HepG2 (cell line): Measurements from ENCODE around the gene DLEC1. TPM values are rescaled to one million over a fixed set of nuclear protein-coding genes. Genes with fewer than 3 reads are reported as not detected.

Experiments used
- ATAC-seq: fragments of 200-7000 bp; cut with Tn5 transposase; 3 replicates; pipeline ENCODE4 v1.9.1; 2020; ENCODE audit warnings: mild to moderate bottlenecking, moderate library complexity
- BruUV-seq: library from RNA; stranded (reverse); fragments of 400-500 nt; replicated peaks from 2 replicates; lab custom pipeline; 2021; lab: Mats Ljungman, UMichigan
- CTCF ChIA-PET: fragments of 300-600 bp; formaldehyde crosslinking; extraction: SDS; loops from one replicate; lab custom pipeline; 2021; ENCODE audit warnings: low total read pairs, inconsistent platforms, low intra/inter-chr PET ratio; lab: Yijun Ruan, JAX
- POLR2A ChIA-PET: fragments of 350-600 bp; sonication (Branson Sonifier 250); formaldehyde crosslinking; loops from one replicate; lab custom pipeline; 2020; ENCODE audit warnings: antibody characterized with exemption, inconsistent platforms; lab: Yijun Ruan, JAX
- DNase-seq: peaks from one replicate; pipeline ENCODE4 v3.0.0-alpha.2; 2015; ENCODE audit warnings: low spot score
- FAIRE-seq: peaks from 3 replicates; lab custom pipeline; 2011; peaks lifted over from hg19 to GRCh38; lab: Jason Lieb, UNC
- H2AFZ ChIP-seq: one replicate; pipeline ENCODE4 v1.6.1; 2011; ENCODE audit warnings: low read length, inconsistent platforms
- H3K27ac ChIP-seq: fragments of 300-600 bp; 3 replicates; pipeline ENCODE4 v1.8.0; 2011; ENCODE audit warnings: mixed run types, mild to moderate bottlenecking, mixed read lengths, low read length, inconsistent platforms; ENCODE audit not compliant: insufficient read depth; ENCODE audit errors: extremely low read length
- H3K27me3 ChIP-seq, 2 experiments: fragments of 200-600 bp in 1 of 2; 2 replicates in 1 of 2; 3 replicates in 1 of 2; pipeline versions ENCODE4 v1.6.0 to v1.8.0; 2011; ENCODE audit warnings: low read length in 2 of 2, mild to moderate bottlenecking in 2 of 2, moderate library complexity in 2 of 2, inconsistent platforms in 1 of 2; ENCODE audit not compliant: insufficient read depth in 2 of 2, control insufficient read depth in 1 of 2
- H3K36me3 ChIP-seq, 2 experiments: fragments of 200-600 bp in 1 of 2; replicated peaks in 1 of 2; 2 replicates in 1 of 2; 3 replicates in 1 of 2; pipeline versions ENCODE4 v1.5.1 to v1.8.0; 2011; ENCODE audit warnings: low read length in 2 of 2, inconsistent platforms in 1 of 2; ENCODE audit not compliant: insufficient read depth in 2 of 2, control insufficient read depth in 1 of 2
- H3K4me1 ChIP-seq: 2 replicates; pipeline ENCODE4 v1.5.1; 2012; ENCODE audit warnings: low read length, inconsistent platforms; ENCODE audit not compliant: insufficient read depth
- H3K4me2 ChIP-seq: 2 replicates; pipeline ENCODE4 v1.6.0; 2011; ENCODE audit warnings: low read depth, low read length, inconsistent platforms
- H3K4me3 ChIP-seq, 3 experiments: fragments of 200-600 bp in 1 of 3; sonication (generic), shearing (Covaris generic) in 1 of 3; replicated peaks in 1 of 3; 2 replicates each; pipeline ENCODE4 v1.5.1; 2011 to 2016; ENCODE audit warnings: low read length in 3 of 3, inconsistent platforms in 2 of 3, low read depth in 2 of 3, mild to moderate bottlenecking in 2 of 3, control low read depth in 1 of 3, mixed read lengths in 1 of 3; ENCODE audit not compliant: insufficient read depth in 1 of 3
- H3K79me2 ChIP-seq: one replicate; pipeline ENCODE4 v1.6.1; 2011; ENCODE audit warnings: low read length, inconsistent platforms; ENCODE audit not compliant: insufficient read depth
- H3K9ac ChIP-seq: 2 replicates; pipeline ENCODE4 v1.6.0; 2011; ENCODE audit warnings: mild to moderate bottlenecking, low read depth, low read length, inconsistent platforms; ENCODE audit not compliant: insufficient read depth
- H3K9me3 ChIP-seq: 2 replicates; pipeline ENCODE4 v1.5.1; 2012; ENCODE audit warnings: mild to moderate bottlenecking, low read length
- H4K20me1 ChIP-seq: 2 replicates; pipeline ENCODE4 v1.6.0; 2011; ENCODE audit warnings: inconsistent platforms, mild to moderate bottlenecking, low read length, moderate library complexity; ENCODE audit not compliant: insufficient read depth
- BCL6 ChIP-seq: IDR thresholded peaks from 2 replicates; pipeline ENCODE4 v1.6.1; 2016; ENCODE audit warnings: missing genetic modification reagents, missing compliant biosample characterization
- FOXJ3 ChIP-seq: sonication (generic); formaldehyde crosslinking; IDR thresholded peaks from 2 replicates; pipeline ENCODE4 v1.4.0; 2020; ENCODE audit warnings: missing genetic modification reagents, mild to moderate bottlenecking, borderline replicate concordance
- FOXM1 ChIP-seq: sonication (generic); formaldehyde crosslinking; IDR thresholded peaks from 2 replicates; pipeline ENCODE4 v1.5.0; 2020; ENCODE audit warnings: missing genetic modification reagents
- KAT8 ChIP-seq: IDR thresholded peaks from 2 replicates; pipeline ENCODE4 v1.6.1; 2016; ENCODE audit warnings: missing genetic modification reagents, missing compliant biosample characterization
- MEIS2 ChIP-seq: sonication (generic); formaldehyde crosslinking; IDR thresholded peaks from 2 replicates; pipeline ENCODE4 v1.9.0; 2021; ENCODE audit warnings: mild to moderate bottlenecking, missing genetic modification reagents
- RBFOX2 ChIP-seq: fragments of 200-400 bp; formaldehyde crosslinking; IDR thresholded peaks from 2 replicates; pipeline ENCODE4 v1.6.1; 2017; ENCODE audit warnings: low read depth, mild to moderate bottlenecking, low read length
- ZBTB42 ChIP-seq: sonication (generic); formaldehyde crosslinking; IDR thresholded peaks from 2 replicates; pipeline ENCODE4 v1.5.0; 2020; ENCODE audit warnings: mild to moderate bottlenecking, missing genetic modification reagents
- ZFP1 ChIP-seq: IDR thresholded peaks from 2 replicates; pipeline ENCODE4 v1.6.1; 2016
- WGBS: methylation state at CpG from one replicate; pipeline ENCODE4 v1.1.6; 2017; ENCODE audit warnings: low lambda C conversion rate; 5-methylcytosine and 5-hydroxymethylcytosine counted together
- in situ Hi-C: cut with HindIII; loops from 2 replicates; pipeline ENCODE4 v1.10.0; 2017; ENCODE audit warnings: low pct_unique_long_range_greater_than_20kb; ENCODE audit not compliant: extremely low pct_ligation_motif_present
- intact Hi-C: fragments of 100-400 bp; cut with micrococcal nuclease; formaldehyde crosslinking; loops from one replicate; pipeline ENCODE4 v1.10.0; 2022; ENCODE audit not compliant: unreplicated experiment
- polyA plus RNA-seq, 8 experiments: library from polyadenylated mRNA; depleted of rRNA in 3 of 8; stranded (reverse) in 7 of 8; unstranded in 1 of 8; fragments of >200 nt; fragmentation: Illumina TruSeq in 4 of 8; extraction: Trizol in 4 of 8; gene quantifications; 2 replicates each; pipeline versions ENCODE4 v1.2.1 to v1.2.3, GENCODE V29; 2011 to 2016; ENCODE audit warnings: low read depth in 4 of 8, missing spikeins in 1 of 8, mixed read lengths in 1 of 8; ENCODE audit not compliant: insufficient read depth in 1 of 8
- total RNA-seq, 5 experiments: library from RNA; depleted of rRNA; stranded (reverse); fragments of >200 nt; fragmentation: Illumina TruSeq; extraction: Trizol; gene quantifications; 2 replicates each; pipeline ENCODE4 v1.2.3, GENCODE V29; 2016; ENCODE audit warnings: low read depth in 1 of 5
- TF ChIP-seq, protein P1 (sequence below): sonication (generic); formaldehyde crosslinking; IDR thresholded peaks from 2 replicates; pipeline ENCODE4 v1.4.0; 2020; ENCODE audit warnings: missing genetic modification reagents
- TF ChIP-seq, protein P2 (sequence below): sonication (generic); formaldehyde crosslinking; IDR thresholded peaks from 2 replicates; pipeline ENCODE4 v1.9.0; 2021; ENCODE audit warnings: missing genetic modification reagents, borderline replicate concordance

DLEC1 gene
- total and polyA plus RNA-seq, 2 of the 13 experiments (the other 11 are each of a cell fraction or from before 2014, with no cell fraction given) = 0.09 TPM; not detected in 1

DNA sequence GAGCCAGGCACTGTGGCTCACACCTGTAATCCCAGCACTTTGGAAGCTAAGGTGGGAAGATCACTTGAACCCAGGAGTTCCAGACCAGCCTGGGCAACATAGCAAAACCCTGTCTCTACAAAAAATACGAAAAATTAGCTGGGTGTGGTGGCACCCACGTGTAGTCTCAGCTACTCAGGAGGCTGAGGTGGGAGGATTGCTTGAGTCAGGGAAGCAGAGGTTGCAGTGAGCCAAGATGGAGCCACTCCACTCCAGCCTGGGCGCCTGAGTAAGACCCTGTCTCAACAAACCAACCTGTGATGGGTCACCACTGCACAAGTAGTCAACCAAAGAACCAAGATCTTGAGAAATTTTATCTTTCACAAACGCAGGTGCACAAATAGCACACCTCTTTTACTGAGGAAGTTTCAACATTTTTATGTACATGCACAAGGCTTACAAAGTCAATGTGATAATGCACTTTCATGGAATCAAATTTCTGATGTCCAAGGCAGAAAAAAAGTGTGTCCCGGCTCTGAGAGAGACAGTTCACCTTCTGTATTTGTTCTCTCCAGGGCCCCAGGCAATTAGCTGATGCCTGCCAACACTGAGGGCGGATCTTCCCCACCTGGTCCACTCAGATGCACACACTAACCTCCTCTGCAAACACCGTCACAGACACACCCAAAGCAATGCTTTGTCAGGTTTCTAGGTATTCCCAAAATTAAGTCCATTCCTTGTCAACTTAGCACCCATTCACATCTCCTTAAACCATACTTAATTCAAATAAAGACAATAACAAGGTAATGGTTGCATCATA, 85.5 kb downstream of the DLEC1 start:
- no peak overlapping the region for H3K27ac ChIP-seq
- ATAC-seq = no peak
- FAIRE-seq = no peak
- H3K4me3 ChIP-seq = no peak overlapping the region
- H3K9me3 ChIP-seq = no peaks in the 10 kb centered on the region
- no TSS peak for BruUV-seq
- ChIA-PET CTCF (no interaction called here), POLR2A (interaction anchor here (2.1 kb wide), 1 partner anchor 9 kb away, joined by 12 read pairs; no protein-coding TSS in a partner anchor)
- peaks cover 56% of the 10 kb centered on the region for H4K20me1 ChIP-seq
- H3K9ac ChIP-seq = no peak overlapping the region
- peaks cover 49 to 92% of the 10 kb centered on the region in 2 experiments for H3K36me3 ChIP-seq
- TF ChIP-seq ZBTB42 (CRISPR knock-in tag) = no peak
- TF ChIP-seq RBFOX2 = peak; percentile 35; the same call in 1 of the 2 replicates
- intact Hi-C loops (no loop called here), in situ Hi-C loops (loop anchor here (25.0 kb wide), 1 partner anchor 338 kb away; the partner anchor contains the start of gene ACVR2B)
- WGBS = 94% methylated on average over 7 of the region's 7 CpGs
- peaks cover 75% of the 10 kb centered on the region for H3K4me1 ChIP-seq
- no peak for DNase-seq
- no peak overlapping the region for H3K4me2 ChIP-seq
- no peaks in the 10 kb centered on the region for H3K27me3 ChIP-seq
- H3K79me2 ChIP-seq = peaks cover 22% of the 10 kb centered on the region
- H2AFZ ChIP-seq = no peak overlapping the region

DNA sequence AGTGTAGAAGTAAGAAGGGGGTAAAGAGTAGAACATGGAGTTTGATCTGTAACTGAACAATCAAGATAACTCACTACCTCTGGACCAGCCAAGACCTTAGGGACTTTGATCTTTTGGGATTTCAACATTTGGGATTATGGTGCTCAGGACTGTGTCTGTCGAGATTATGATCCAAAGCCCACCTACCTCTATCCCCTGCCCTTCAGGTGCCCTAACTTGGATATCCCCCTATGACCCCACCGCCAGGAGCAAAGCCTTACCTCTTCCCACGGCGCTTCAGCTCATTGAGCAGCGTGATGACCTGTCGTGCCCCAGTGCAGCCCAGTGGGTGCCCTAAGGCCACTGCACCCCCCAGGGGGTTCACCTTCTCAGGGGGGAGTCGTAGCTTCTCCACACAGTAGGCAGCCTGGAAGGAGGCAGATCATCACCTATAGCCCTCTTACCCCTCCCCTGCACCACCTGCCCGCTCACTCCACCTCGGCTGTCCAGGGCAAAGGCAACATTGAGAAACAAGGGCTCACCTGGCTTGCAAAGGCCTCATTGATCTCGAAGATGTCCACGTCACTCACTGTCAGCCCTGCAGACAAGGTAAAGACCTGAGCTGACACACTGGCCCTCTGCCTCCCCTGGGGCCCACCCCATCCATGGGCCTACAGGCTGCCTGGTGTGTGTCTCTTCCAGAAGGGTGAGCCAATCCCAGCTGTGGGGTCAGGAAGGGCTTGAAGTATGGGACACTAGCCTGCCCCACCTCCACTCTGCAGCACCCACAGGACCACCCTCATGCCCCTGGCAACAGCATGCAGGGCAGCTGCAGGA, 86.5 kb downstream of the DLEC1 start:
- H3K9ac ChIP-seq = no peak overlapping the region
- in situ Hi-C loops = loop anchor here (25.0 kb wide), 1 partner anchor 337 kb away; the partner anchor contains the start of gene ACVR2B
- no TSS peak for BruUV-seq
- no peak overlapping the region for H3K4me2 ChIP-seq
- peaks cover 84% of the 10 kb centered on the region for H3K4me1 ChIP-seq
- H3K27me3 ChIP-seq = no peaks in the 10 kb centered on the region
- FAIRE-seq (no peak), ATAC-seq (peak; percentile 12), DNase-seq (no peak)
- peaks cover 30% of the 10 kb centered on the region for H3K79me2 ChIP-seq
- ChIA-PET CTCF (no interaction called here), POLR2A (interaction anchor here (1.6 to 2.1 kb wide), 2 partner anchors 8 to 12 kb away, joined by 7 to 12 read pairs; partner anchors contain the start of gene ACAA1)
- 83% methylated on average over 11 of the region's 11 CpGs for WGBS
- H3K9me3 ChIP-seq = no peaks in the 10 kb centered on the region
- intact Hi-C loops = no loop called here
- H3K27ac ChIP-seq = peak overlapping the region; percentile 23
- peaks cover 56% of the 10 kb centered on the region for H4K20me1 ChIP-seq
- H3K4me3 ChIP-seq = no peak overlapping the region
- H2AFZ ChIP-seq = no peak overlapping the region
- H3K36me3 ChIP-seq = peaks cover 51 to 94% of the 10 kb centered on the region in 2 experiments
- TF ChIP-seq FOXJ3 (CRISPR knock-in tag) = no peak
- no peak for TF ChIP-seq BCL6
- TF ChIP-seq, protein P1, sequence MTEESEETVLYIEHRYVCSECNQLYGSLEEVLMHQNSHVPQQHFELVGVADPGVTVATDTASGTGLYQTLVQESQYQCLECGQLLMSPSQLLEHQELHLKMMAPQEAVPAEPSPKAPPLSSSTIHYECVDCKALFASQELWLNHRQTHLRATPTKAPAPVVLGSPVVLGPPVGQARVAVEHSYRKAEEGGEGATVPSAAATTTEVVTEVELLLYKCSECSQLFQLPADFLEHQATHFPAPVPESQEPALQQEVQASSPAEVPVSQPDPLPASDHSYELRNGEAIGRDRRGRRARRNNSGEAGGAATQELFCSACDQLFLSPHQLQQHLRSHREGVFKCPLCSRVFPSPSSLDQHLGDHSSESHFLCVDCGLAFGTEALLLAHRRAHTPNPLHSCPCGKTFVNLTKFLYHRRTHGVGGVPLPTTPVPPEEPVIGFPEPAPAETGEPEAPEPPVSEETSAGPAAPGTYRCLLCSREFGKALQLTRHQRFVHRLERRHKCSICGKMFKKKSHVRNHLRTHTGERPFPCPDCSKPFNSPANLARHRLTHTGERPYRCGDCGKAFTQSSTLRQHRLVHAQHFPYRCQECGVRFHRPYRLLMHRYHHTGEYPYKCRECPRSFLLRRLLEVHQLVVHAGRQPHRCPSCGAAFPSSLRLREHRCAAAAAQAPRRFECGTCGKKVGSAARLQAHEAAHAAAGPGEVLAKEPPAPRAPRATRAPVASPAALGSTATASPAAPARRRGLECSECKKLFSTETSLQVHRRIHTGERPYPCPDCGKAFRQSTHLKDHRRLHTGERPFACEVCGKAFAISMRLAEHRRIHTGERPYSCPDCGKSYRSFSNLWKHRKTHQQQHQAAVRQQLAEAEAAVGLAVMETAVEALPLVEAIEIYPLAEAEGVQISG (CRISPR knock-in tag) = no peak
- TF ChIP-seq KAT8 (CRISPR knock-in tag) = no peak
- TF ChIP-seq, protein P2, sequence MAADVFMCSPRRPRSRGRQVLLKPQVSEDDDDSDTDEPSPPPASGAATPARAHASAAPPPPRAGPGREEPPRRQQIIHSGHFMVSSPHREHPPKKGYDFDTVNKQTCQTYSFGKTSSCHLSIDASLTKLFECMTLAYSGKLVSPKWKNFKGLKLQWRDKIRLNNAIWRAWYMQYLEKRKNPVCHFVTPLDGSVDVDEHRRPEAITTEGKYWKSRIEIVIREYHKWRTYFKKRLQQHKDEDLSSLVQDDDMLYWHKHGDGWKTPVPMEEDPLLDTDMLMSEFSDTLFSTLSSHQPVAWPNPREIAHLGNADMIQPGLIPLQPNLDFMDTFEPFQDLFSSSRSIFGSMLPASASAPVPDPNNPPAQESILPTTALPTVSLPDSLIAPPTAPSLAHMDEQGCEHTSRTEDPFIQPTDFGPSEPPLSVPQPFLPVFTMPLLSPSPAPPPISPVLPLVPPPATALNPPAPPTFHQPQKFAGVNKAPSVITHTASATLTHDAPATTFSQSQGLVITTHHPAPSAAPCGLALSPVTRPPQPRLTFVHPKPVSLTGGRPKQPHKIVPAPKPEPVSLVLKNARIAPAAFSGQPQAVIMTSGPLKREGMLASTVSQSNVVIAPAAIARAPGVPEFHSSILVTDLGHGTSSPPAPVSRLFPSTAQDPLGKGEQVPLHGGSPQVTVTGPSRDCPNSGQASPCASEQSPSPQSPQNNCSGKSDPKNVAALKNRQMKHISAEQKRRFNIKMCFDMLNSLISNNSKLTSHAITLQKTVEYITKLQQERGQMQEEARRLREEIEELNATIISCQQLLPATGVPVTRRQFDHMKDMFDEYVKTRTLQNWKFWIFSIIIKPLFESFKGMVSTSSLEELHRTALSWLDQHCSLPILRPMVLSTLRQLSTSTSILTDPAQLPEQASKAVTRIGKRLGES = no peak
- TF ChIP-seq ZFP1 (CRISPR knock-in tag) = no peak
- no peak for TF ChIP-seq ZBTB42 (CRISPR knock-in tag)
- no peak for TF ChIP-seq MEIS2
- no peak for TF ChIP-seq FOXM1 (CRISPR knock-in tag)
